ENCODE measurements around the gene MAP2.

GRCh38 chr2:209614690-209615369 is 191.0 kb downstream of the MAP2 start:
- TF ChIP-seq CTCF (optimal IDR thresholded peaks at IDR 0.05 in 1 of 3, IDR thresholded peaks at IDR 0.05 in 1 of 3, conservative IDR thresholded peaks at IDR 0.05 in 1 of 3; ENCODE audit: extremely low read depth in 1 of 3, insufficient read depth in 2 of 3, low read length in 3 of 3): no peak
- no peak for TF ChIP-seq EZH2 (IDR thresholded peaks at IDR 0.05; ENCODE audit: low read length)
